ENCODE data around the gene CNEP1R1.

DNA sequence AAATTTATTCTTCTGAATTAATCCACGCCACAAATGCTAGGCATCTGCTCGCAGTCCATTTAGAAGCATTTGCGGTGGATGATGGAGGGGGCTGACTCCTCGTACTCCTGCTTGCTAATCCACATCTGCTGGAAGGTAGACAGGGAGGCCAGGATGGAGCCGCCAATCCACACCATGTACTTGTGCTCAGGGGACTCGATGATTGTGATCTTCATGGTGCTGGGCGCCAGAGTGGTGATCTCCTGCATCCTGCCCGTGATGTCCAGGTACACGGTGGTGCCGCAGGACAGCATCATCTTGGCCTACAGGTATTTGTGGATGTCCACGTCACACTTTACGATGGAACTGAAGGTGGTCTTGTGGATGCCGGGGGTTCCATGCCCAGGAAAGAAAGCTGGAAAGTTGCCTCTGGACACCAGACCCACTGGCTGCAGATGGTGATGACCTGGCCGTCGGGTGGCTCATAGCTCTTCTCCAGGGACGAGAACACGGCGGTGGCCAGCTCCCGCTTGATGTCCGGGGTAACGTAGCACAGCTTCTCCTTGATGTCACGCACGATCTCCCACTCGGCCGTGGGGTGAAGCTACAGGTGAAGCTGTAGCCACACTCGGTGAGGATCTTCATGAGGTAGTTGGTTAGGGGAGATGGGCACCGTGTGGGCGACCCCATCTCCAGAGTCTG lies 33.2 kb downstream of the CNEP1R1 start:
- TF ChIP-seq, protein P1, sequence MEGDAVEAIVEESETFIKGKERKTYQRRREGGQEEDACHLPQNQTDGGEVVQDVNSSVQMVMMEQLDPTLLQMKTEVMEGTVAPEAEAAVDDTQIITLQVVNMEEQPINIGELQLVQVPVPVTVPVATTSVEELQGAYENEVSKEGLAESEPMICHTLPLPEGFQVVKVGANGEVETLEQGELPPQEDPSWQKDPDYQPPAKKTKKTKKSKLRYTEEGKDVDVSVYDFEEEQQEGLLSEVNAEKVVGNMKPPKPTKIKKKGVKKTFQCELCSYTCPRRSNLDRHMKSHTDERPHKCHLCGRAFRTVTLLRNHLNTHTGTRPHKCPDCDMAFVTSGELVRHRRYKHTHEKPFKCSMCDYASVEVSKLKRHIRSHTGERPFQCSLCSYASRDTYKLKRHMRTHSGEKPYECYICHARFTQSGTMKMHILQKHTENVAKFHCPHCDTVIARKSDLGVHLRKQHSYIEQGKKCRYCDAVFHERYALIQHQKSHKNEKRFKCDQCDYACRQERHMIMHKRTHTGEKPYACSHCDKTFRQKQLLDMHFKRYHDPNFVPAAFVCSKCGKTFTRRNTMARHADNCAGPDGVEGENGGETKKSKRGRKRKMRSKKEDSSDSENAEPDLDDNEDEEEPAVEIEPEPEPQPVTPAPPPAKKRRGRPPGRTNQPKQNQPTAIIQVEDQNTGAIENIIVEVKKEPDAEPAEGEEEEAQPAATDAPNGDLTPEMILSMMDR (IDR thresholded peaks at IDR 0.05), result no peak
- TF ChIP-seq EP300 (IDR thresholded peaks at IDR 0.05; ENCODE audit: low read depth), result no peak
